Adipocyte (in vitro differentiated cells): ENCODE data around the gene HS3ST4.
"Not testable (repeated sequence)": the region's sequence is repeated elsewhere in the genome, so short reads cannot be mapped to it uniquely, and the experiment has no call there.

Source experiments
- DNase-seq: peaks from one replicate; pipeline ENCODE4 v3.0.0-alpha.2; 2015; ENCODE audit warnings: low read depth
- H3K27me3 ChIP-seq: replicated peaks from 2 replicates; pipeline ENCODE4 v1.7.0; 2013; ENCODE audit warnings: mild to moderate bottlenecking, low read length, moderate library complexity; ENCODE audit not compliant: control insufficient read depth, insufficient read depth
- H3K36me3 ChIP-seq: 2 replicates; pipeline ENCODE4 v1.7.0; 2013; ENCODE audit warnings: low read length, mild to moderate bottlenecking, moderate library complexity; ENCODE audit not compliant: control insufficient read depth, insufficient read depth, severe bottlenecking
- H3K4me1 ChIP-seq: 2 replicates; pipeline ENCODE4 v1.7.0; 2013; ENCODE audit warnings: mild to moderate bottlenecking, low read length, moderate library complexity; ENCODE audit not compliant: control insufficient read depth, insufficient read depth
- H3K4me3 ChIP-seq: 2 replicates; pipeline ENCODE4 v1.7.0; 2013; ENCODE audit warnings: mild to moderate bottlenecking, low read length, moderate library complexity
- H3K9ac ChIP-seq: 2 replicates; pipeline ENCODE4 v1.7.0; 2013; ENCODE audit warnings: mild to moderate bottlenecking, low read length, moderate library complexity
- H3K9me3 ChIP-seq: 2 replicates; pipeline ENCODE4 v1.7.0; 2013; ENCODE audit warnings: mild to moderate bottlenecking, low read length, moderate library complexity; ENCODE audit not compliant: control insufficient read depth

Gene HS3ST4

DNA sequence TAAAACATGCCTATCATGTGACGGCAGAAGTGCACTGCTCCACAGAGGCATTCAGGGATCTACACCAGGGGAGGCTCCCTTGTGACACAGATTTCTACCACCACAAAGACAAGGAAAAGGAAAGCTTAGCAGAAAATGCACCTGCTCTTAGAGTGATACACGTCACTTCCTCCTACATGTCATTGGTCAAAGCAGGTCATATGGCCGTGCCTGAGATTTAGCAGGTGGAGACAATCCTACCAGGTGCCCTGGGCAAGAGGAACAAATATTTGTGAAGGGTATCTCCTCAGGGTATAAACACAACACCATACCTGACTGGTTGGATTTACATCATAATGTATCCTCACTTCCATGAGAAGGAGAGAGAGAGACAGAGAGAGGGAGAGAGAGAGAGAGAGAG, 362.1 kb downstream of the HS3ST4 start:
- no peaks in the 10 kb centered on the region for H3K27me3 ChIP-seq
- H3K36me3 ChIP-seq, result no peaks in the 10 kb centered on the region
- H3K4me3 ChIP-seq, result no peak overlapping the region
- no peaks in the 10 kb centered on the region for H3K9me3 ChIP-seq
- H3K4me1 ChIP-seq, result no peaks in the 10 kb centered on the region
- no peak overlapping the region for H3K9ac ChIP-seq
- DNase-seq, result no peak

DNA sequence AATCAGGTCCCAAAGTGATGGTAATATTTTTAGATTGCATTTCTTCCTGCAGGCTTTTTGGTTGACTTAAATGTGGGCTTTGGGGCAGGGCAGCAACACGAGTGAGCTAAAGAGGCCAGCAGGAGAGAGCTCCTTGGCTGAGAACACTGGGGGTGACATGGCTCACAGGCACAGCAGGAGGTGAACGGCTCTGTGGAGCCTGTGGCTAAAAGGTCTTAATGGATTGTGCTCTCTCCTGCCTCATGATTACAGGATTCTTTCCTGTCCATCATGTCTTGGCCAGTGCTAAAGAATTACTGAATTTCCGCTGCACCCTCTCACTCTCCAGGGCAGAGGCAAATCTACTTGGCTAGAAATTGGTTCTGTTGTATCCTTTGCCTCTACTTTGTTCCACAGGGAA, 366.6 kb downstream of the HS3ST4 start:
- no peaks in the 10 kb centered on the region for H3K27me3 ChIP-seq
- H3K4me1 ChIP-seq, result no peaks in the 10 kb centered on the region
- no peak overlapping the region for H3K4me3 ChIP-seq
- H3K9me3 ChIP-seq, result no peaks in the 10 kb centered on the region
- no peak for DNase-seq
- no peaks in the 10 kb centered on the region for H3K36me3 ChIP-seq
- no peak overlapping the region for H3K9ac ChIP-seq

DNA sequence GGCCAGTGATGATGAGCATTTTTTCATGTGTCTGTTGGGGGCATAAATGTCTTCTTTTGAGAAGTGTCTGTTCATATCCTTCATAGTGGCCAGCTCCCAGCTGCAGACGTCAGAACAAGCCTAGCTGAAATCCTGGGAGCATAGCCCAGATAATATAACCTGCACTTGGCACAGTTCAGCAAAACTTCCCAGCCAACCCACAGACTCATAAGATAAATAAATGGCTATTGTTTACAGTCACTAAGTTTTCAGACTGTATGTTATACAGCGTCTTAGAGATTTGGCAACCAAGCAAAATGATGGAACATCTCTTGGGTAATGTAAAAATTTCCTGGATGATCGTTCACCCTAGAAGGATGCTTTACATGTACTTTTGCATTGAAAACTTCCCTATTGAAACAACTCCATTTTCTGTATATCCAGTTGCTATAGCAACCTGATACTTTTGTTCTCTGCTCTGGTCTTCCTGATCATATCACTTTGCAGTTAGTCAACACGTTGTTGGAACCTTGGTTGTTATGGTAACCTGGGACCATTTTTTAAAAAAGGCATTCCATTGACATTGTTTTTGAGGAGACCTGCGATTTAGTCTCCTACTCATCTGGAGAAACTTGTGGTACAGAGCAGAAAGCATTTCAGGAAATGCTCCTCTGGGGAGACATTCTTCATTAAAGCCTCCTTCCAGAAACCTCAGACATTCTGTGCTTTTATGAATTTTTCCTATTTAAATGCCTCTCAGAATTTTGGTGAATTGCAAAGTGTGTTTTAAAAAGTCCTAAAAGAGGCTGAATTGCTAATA, 378.7 kb downstream of the HS3ST4 start:
- no peak for DNase-seq

DNA sequence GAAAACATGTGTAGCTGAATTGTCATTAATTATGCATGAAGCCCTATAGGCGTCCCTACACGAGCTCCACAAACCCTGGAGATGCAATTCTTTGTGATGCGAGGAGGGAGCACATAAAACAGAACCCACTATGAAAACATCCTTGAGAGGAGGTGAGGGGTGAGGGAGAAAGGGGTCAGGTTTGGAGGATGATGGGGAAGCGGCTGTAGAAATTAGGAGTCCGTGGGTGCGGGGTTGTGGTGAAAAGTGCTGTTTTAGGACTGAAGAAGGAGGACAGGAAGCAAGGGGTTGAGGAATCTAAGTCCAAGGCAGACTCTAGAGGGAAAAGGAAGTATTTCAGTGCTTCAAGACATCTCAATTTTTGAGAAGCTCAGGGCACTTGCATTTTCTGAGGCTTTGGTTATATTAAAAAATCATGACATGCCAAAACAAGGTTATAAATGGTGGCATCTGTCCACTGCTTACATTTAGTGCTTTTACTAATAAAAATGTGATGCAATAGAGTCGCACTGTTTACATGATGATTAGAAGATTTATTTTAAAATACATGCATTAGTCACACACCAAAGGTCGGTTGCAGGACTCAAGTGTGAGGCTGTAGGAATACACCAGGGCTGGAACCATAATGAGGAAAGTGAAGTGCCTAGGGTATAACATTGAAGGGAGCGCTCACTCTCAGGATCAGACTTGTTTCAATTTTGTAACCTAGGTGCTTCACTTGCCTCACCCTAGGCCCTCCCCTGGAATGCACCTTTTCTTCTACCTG, 379.5 kb downstream of the HS3ST4 start:
- H3K4me3 ChIP-seq, result no peak overlapping the region
- no peak overlapping the region for H3K9ac ChIP-seq
- H3K36me3 ChIP-seq, result no peaks in the 10 kb centered on the region
- no peak for DNase-seq
- H3K4me1 ChIP-seq, result no peaks in the 10 kb centered on the region
- H3K27me3 ChIP-seq, result peaks cover 3% of the 10 kb centered on the region
- H3K9me3 ChIP-seq, result no peaks in the 10 kb centered on the region

More for the DNA sequence above, 378.7 kb downstream of the HS3ST4 start:
- Histone ChIP-seq H3K4me1 (no peaks in the 10 kb centered on the region), H3K27me3 (peaks cover 3% of the 10 kb centered on the region), H3K4me3 (no peak overlapping the region), H3K36me3 (no peaks in the 10 kb centered on the region), H3K9ac (no peak overlapping the region), H3K9me3 (no peaks in the 10 kb centered on the region)

DNA sequence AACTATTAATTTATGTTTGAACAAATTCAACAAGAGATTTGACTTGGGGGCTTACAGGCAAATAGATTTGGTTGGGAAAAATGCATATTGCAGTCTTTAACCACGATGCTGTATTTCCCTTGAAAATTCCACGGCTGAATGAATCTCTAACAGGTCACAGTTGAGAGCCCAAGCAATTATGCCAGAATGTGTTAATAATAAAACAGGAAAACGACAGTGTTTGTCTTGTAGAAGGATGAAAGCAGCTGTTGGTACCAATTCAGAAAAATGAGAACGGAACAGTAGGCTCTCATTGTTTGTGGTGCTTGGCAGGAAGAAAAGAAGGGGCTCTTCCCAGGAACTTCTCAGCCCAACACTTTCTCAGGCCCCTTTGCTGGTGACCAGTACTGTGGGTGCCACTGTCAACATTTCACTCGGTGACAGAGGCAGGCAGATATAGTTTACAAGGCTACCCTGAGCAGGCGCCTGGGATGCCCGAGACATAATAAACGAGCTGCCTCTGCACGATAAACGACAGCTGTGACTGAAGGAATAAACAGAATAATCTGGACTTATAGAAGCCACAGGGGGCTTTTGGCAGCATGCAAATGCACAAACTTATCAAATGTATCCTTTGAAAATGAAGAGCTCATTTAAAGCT, 387.1 kb downstream of the HS3ST4 start:
- Histone ChIP-seq H3K4me1 (no peaks in the 10 kb centered on the region), H3K4me3 (no peak overlapping the region), H3K9ac (no peak overlapping the region), H3K9me3 (no peaks in the 10 kb centered on the region), H3K36me3 (no peaks in the 10 kb centered on the region), H3K27me3 (no peaks in the 10 kb centered on the region)
- DNase-seq, result no peak

DNA sequence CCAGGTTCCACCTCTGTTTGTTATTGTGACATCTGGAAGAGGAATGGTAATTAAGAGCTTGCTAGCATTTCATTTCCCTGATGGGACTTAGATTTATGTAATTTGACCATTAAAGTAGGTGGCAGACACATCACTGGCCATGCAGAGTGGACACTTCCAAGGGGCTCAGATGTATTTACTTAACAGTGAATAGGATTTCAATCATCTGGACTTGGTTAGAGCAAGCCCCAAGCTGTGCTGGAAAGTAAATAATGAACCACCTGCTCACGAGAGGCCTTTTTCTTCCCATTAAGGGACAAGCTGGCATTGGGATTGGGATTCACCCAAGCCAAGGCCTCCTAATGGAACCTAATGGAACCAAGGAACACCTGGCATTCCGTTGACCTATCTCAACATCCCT, 395.3 kb downstream of the HS3ST4 start:
- DNase-seq, result no peak
- H3K27me3 ChIP-seq, result no peaks in the 10 kb centered on the region
- H3K36me3 ChIP-seq, result no peaks in the 10 kb centered on the region
- no peak overlapping the region for H3K9ac ChIP-seq
- no peak overlapping the region for H3K4me3 ChIP-seq
- H3K9me3 ChIP-seq, result no peaks in the 10 kb centered on the region
- no peaks in the 10 kb centered on the region for H3K4me1 ChIP-seq

DNA sequence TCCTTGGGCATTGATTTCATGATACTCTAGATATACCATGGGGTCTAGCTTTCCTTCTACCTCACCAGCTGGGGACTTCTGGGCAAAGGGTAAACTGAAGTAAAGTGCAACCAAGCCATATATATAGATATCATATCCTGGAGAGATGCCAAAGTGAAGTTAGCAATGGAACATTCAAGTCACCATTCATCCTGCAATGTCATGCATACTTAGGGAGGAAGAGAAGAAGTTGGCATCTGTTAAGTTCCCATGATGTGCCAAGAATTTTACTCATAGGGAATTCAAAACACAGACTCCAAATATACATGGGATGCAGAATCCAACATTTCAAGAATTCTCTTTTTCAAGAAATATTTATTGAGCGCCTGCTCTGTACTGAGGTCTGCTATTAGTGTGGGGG, 399.8 kb downstream of the HS3ST4 start:
- no peaks in the 10 kb centered on the region for H3K9me3 ChIP-seq
- no peaks in the 10 kb centered on the region for H3K27me3 ChIP-seq
- H3K36me3 ChIP-seq, result no peaks in the 10 kb centered on the region

DNA sequence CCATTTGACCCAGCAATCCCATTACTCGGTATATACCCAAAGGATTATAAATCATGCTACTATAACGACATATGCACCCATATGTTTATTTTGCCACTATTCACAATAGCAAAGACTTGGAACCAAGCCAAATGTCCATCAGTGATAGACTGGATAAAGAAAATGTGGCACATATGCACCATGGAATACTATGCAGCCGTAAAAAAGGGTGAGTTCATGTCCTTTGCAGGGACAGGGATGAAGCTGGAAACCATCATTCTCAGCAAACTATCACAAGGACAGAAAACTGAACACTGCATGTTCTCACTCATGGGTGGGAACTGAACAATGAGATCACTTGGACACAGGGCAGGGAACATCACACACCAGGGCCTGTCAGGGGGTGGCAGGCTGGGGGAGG, 406.4 kb downstream of the HS3ST4 start:
- not testable (repeated sequence) for H3K4me1 ChIP-seq, DNase-seq, H3K9me3 ChIP-seq, H3K9ac ChIP-seq, H3K4me3 ChIP-seq, H3K27me3 ChIP-seq, H3K36me3 ChIP-seq

More for the DNA sequence above, 399.8 kb downstream of the HS3ST4 start:
- Histone ChIP-seq H3K9ac (no peak overlapping the region), H3K4me3 (no peak overlapping the region), H3K4me1 (no peaks in the 10 kb centered on the region)
- no peak for DNase-seq

DNA sequence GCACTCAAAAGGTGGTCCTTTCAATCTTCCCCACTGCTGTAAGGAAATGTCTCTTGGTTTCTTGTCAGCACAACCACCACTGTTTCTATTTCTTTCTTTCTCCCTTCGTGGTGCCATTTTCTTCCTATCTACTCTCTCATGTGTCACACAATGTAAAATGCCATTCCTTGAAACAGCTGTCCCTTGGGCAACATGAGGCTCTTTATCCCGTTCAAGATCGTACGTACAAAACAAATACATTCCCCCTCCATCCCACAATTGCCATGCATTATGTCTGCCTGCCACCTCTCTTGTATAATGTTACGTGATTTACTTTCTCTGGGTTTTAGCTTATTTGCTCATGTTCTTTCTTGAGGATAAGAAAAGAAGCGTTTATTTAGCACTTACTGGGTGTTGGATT, 410.6 kb downstream of the HS3ST4 start:
- no peaks in the 10 kb centered on the region for H3K4me1 ChIP-seq
- H3K36me3 ChIP-seq, result no peaks in the 10 kb centered on the region
- H3K9ac ChIP-seq, result no peak overlapping the region
- H3K9me3 ChIP-seq, result no peaks in the 10 kb centered on the region
- no peak for DNase-seq
- peaks cover 3% of the 10 kb centered on the region for H3K27me3 ChIP-seq
- H3K4me3 ChIP-seq, result no peak overlapping the region

DNA sequence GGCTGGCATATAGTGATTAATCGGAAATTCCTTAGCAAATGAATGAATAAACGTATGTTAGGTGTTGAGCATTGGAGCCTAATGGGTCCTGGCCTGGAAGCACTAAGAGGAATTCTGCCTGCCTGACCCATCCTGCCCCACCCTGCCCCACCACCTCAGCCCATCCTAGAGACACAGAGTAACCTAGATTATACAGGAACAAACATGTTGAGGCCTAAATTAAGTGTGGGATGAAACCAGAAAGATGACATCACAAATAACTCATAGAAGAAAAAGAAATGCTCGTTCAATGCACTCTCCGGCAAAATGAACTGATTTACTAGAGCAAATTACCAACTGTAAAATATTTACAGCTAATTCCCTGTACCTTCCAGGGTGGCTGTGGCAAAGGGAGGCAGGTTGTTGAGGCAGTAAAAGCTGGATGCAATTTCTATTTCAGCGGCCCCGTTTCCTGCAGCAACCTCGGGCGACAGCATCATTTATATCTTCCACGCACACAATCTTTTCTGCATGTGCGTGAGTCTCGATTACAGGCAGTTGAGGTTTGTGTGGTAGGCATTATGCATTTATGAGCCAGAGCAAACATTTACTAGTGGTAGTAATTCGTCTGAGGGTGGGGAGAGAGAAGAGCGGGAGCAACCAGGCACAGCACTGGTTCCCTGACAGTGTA, 417.2 kb downstream of the HS3ST4 start:
- H3K36me3 ChIP-seq, result no peaks in the 10 kb centered on the region
- H3K27me3 ChIP-seq, result no peaks in the 10 kb centered on the region
- DNase-seq, result no peak
- no peak overlapping the region for H3K9ac ChIP-seq
- H3K9me3 ChIP-seq, result no peaks in the 10 kb centered on the region
- no peaks in the 10 kb centered on the region for H3K4me1 ChIP-seq
- no peak overlapping the region for H3K4me3 ChIP-seq

DNA sequence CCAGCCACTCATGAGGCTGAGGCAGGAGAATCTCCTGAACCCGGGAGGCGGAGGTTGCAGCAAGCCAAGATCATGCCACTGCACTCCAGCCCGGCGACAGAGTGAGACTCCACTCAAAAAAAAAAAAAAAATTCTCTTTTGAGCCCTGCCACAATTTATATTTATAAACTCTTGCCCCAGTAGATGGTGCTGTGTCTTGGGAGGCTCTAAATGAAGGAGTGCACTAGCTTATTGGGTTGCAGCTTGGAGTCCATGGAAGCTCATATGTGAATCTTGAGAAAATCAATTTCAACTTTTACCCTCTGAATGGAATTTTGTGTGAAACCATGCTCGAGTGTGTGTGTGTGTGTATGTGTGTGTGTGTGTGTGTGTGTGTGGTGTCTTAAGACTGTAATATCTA, 420.1 kb downstream of the HS3ST4 start:
- H3K27me3 ChIP-seq, result no peaks in the 10 kb centered on the region
- H3K4me3 ChIP-seq, result no peak overlapping the region
- DNase-seq, result no peak
- H3K9ac ChIP-seq, result no peak overlapping the region
- H3K36me3 ChIP-seq, result no peaks in the 10 kb centered on the region
- H3K4me1 ChIP-seq, result no peaks in the 10 kb centered on the region
- no peaks in the 10 kb centered on the region for H3K9me3 ChIP-seq
